GM12875 (cell line): Measurements from ENCODE around the gene GAS7.

Experiments used
- H3K4me3 ChIP-seq: one replicate; pipeline ENCODE4 v1.5.1; 2011; ENCODE audit warnings: low read depth, low read length, control low read depth
- CTCF ChIP-seq: IDR thresholded peaks from 2 replicates; pipeline ENCODE4 v1.5.1; 2011; ENCODE audit warnings: low read depth, mild to moderate bottlenecking, control low read depth, inconsistent platforms, low read length, moderate library complexity, borderline replicate concordance; ENCODE audit not compliant: insufficient read depth

GAS7 gene

GRCh38 chr17:10072086-10072485, 126.3 kb downstream of the GAS7 start:
- TF ChIP-seq CTCF = no peak
- no peak overlapping the region for H3K4me3 ChIP-seq

GRCh38 chr17:10071141-10071540, 127.3 kb downstream of the GAS7 start:
- H3K4me3 ChIP-seq = no peak overlapping the region
- TF ChIP-seq CTCF = no peak

GRCh38 chr17:10070690-10071089, 127.7 kb downstream of the GAS7 start:
- no peak overlapping the region for H3K4me3 ChIP-seq
- no peak for TF ChIP-seq CTCF

GRCh38 chr17:10069301-10069700, 129.1 kb downstream of the GAS7 start:
- no peak overlapping the region for H3K4me3 ChIP-seq
- no peak for TF ChIP-seq CTCF

- TF ChIP-seq CTCF = no peak
- no peak overlapping the region for H3K4me3 ChIP-seq
Observed at GRCh38 chr17:10067446-10068143, 130.8 kb downstream of the GAS7 start.

GRCh38 chr17:10064536-10064935, 133.9 kb downstream of the GAS7 start:
- TF ChIP-seq CTCF = no peak
- no peak overlapping the region for H3K4me3 ChIP-seq

GRCh38 chr17:10063730-10064241, 134.6 kb downstream of the GAS7 start:
- H3K4me3 ChIP-seq = no peak overlapping the region
- TF ChIP-seq CTCF = no peak
